OCI-LY7 (cell line): Measurements from ENCODE around the gene NCAPG. TPM values are rescaled to one million over a fixed set of nuclear protein-coding genes. Genes with fewer than 3 reads are reported as not detected.

Experiments used
- BruUV-seq: library from RNA; stranded (reverse); fragments of 400-500 nt; replicated peaks from 2 replicates; lab custom pipeline; 2021; lab: Mats Ljungman, UMichigan
- CTCF ChIA-PET: fragments of 300-600 bp; sonication (Branson Sonifier 250); formaldehyde crosslinking; loops from one replicate; lab custom pipeline; 2022; ENCODE audit warnings: antibody characterized with exemption; ENCODE audit not compliant: unreplicated experiment; lab: Charles Lee
- POLR2A ChIA-PET: fragments of 300-600 bp; sonication (Branson Sonifier 250); formaldehyde crosslinking; loops from one replicate; lab custom pipeline; 2022; ENCODE audit warnings: antibody characterized with exemption; lab: Charles Lee
- DNase-seq: peaks from one replicate; pipeline ENCODE4 v3.0.0-alpha.2; 2015; ENCODE audit warnings: low spot score
- H2AFZ ChIP-seq: fragments of 200-600 bp; sonication (generic), shearing (Covaris generic); 2 replicates; pipeline ENCODE4 v1.6.1; 2014; ENCODE audit warnings: mild to moderate bottlenecking, antibody characterized with exemption, low read length, moderate library complexity
- H3K27ac ChIP-seq: fragments of 200-600 bp; sonication (generic); 2 replicates; pipeline ENCODE4 v1.5.1; 2014; ENCODE audit warnings: mixed run types, low read depth, mild to moderate bottlenecking, moderate library complexity, low read length, inconsistent platforms; ENCODE audit not compliant: poor library complexity, severe bottlenecking
- H3K36me3 ChIP-seq: fragments of 200-600 bp; sonication (generic); 2 replicates; pipeline ENCODE4 v1.6.1; 2014; ENCODE audit warnings: mild to moderate bottlenecking, antibody characterized with exemption, low read length, moderate library complexity, mixed read lengths; ENCODE audit not compliant: insufficient read depth
- H3K4me1 ChIP-seq: fragments of 200-600 bp; sonication (generic); 2 replicates; pipeline ENCODE4 v1.5.1; 2014; ENCODE audit warnings: mild to moderate bottlenecking, low read length; ENCODE audit not compliant: insufficient read depth, poor library complexity, severe bottlenecking
- H3K4me2 ChIP-seq: fragments of 200-600 bp; sonication (generic); 2 replicates; pipeline ENCODE4 v1.6.1; 2014; ENCODE audit warnings: mild to moderate bottlenecking, low read length
- H3K4me3 ChIP-seq: fragments of 200-600 bp; sonication (generic); 2 replicates; pipeline ENCODE4 v1.5.1; 2014; ENCODE audit warnings: mild to moderate bottlenecking, low read depth, low read length; ENCODE audit not compliant: poor library complexity, severe bottlenecking
- H3K79me2 ChIP-seq: fragments of 200-600 bp; sonication (generic); 2 replicates; pipeline ENCODE4 v1.6.1; 2016; ENCODE audit warnings: low read depth, mild to moderate bottlenecking, low read length, moderate library complexity, mixed read lengths; ENCODE audit not compliant: insufficient read depth
- H3K9me2 ChIP-seq: fragments of 200-600 bp; sonication (generic); 2 replicates; pipeline ENCODE4 v1.6.1; 2016; ENCODE audit warnings: mild to moderate bottlenecking, low read length, mixed read lengths; ENCODE audit not compliant: insufficient read depth
- H3K9me3 ChIP-seq: fragments of 200-600 bp; sonication (generic); 2 replicates; pipeline ENCODE4 v1.6.1; 2014; ENCODE audit warnings: mild to moderate bottlenecking, mixed run types, low read length, mixed read lengths
- H4K20me1 ChIP-seq: fragments of 200-600 bp; sonication (generic); 2 replicates; pipeline ENCODE4 v1.6.1; 2014; ENCODE audit warnings: mild to moderate bottlenecking, antibody characterized with exemption, low read length, moderate library complexity, mixed read lengths; ENCODE audit not compliant: insufficient read depth
- CTCF ChIP-seq: fragments of 200-600 bp; sonication (generic); conservative IDR thresholded peaks from 2 replicates; pipeline ENCODE4 v1.5.1; 2014; ENCODE audit warnings: mild to moderate bottlenecking, antibody characterized with exemption, low read length, moderate library complexity, mixed read lengths
- EZH2phosphoT487 ChIP-seq: fragments of 200-600 bp; sonication (generic); IDR thresholded peaks from 2 replicates; pipeline ENCODE4 v1.6.1; 2018; ENCODE audit warnings: low read depth, borderline replicate concordance, mild to moderate bottlenecking, mixed run types, antibody characterized with exemption, low read length, moderate library complexity, mixed read lengths
- intact Hi-C: fragments of 100-400 bp; cut with micrococcal nuclease; formaldehyde crosslinking; loops from one replicate; pipeline ENCODE4 v1.10.0; 2022; ENCODE audit not compliant: unreplicated experiment
- total RNA-seq, 2 experiments: library from RNA; depleted of rRNA in 1 of 2; stranded (reverse); fragments of >200 nt in 1 of 2; shearing (Covaris generic) in 1 of 2; gene quantifications; 2 replicates each; pipeline ENCODE4 v1.2.3, GENCODE V29; 2014 to 2022

Gene NCAPG
- total RNA-seq, 2 experiments from 2014 or later = 57.5 to 95.4 TPM

- Histone ChIP-seq H2AFZ (no peak overlapping the region), H3K36me3 (peaks cover 8% of the 10 kb centered on the region; the same call in 1 of the 2 replicates), H3K4me1 (no peaks in the 10 kb centered on the region), H3K9me2 (no peaks in the 10 kb centered on the region), H3K4me2 (no peak overlapping the region), H3K79me2 (no peaks in the 10 kb centered on the region), H3K4me3 (no peak overlapping the region), H3K27ac (no peak overlapping the region), H4K20me1 (no peaks in the 10 kb centered on the region), H3K9me3 (no peaks in the 10 kb centered on the region)
- POLR2A ChIA-PET = interaction anchor here (0.9 to 1.0 kb wide), 2 partner anchors 24 to 25 kb away, joined by 3 to 4 read pairs; no protein-coding TSS in a partner anchor
- TF ChIP-seq CTCF = no peak
- no peak for TF ChIP-seq EZH2phosphoT487
- no TSS peak for BruUV-seq
- CTCF ChIA-PET = no interaction called here
- intact Hi-C loops = no loop called here
- DNase-seq = no peak
Observed at GRCh38 chr4:17877661-17878060, 66.9 kb downstream of the NCAPG start.

GRCh38 chr4:17884063-17884462, 73.3 kb downstream of the NCAPG start:
- Histone ChIP-seq H3K36me3 (peaks cover 9% of the 10 kb centered on the region; the same call in 1 of the 2 replicates), H3K27ac (no peak overlapping the region), H3K9me3 (no peaks in the 10 kb centered on the region), H3K4me1 (no peaks in the 10 kb centered on the region), H4K20me1 (no peaks in the 10 kb centered on the region), H3K9me2 (no peaks in the 10 kb centered on the region), H2AFZ (no peak overlapping the region), H3K4me3 (no peak overlapping the region), H3K4me2 (no peak overlapping the region), H3K79me2 (no peaks in the 10 kb centered on the region)
- no peak for DNase-seq
- POLR2A ChIA-PET = interaction anchor here (0.5 to 1.9 kb wide), 3 partner anchors 13 to 218 kb away, joined by 3 to 5 read pairs (median 3); no protein-coding TSS in a partner anchor
- CTCF ChIA-PET = no interaction called here
- intact Hi-C loops = no loop called here
- BruUV-seq = no TSS peak
- TF ChIP-seq CTCF = no peak
- TF ChIP-seq EZH2phosphoT487 = no peak

- no peaks in the 10 kb centered on the region for H3K9me3 ChIP-seq
- H3K27ac ChIP-seq = no peak overlapping the region
- POLR2A ChIA-PET = interaction anchor here (0.5 to 1.9 kb wide), 5 partner anchors 12 to 1248 kb away, joined by 3 to 6 read pairs (median 3); no protein-coding TSS in a partner anchor
- H3K79me2 ChIP-seq = no peaks in the 10 kb centered on the region
- no peak for DNase-seq
- no peak overlapping the region for H3K4me3 ChIP-seq
- no peak overlapping the region for H2AFZ ChIP-seq
- H3K9me2 ChIP-seq = no peaks in the 10 kb centered on the region
- no peak for TF ChIP-seq EZH2phosphoT487
- TF ChIP-seq CTCF = no peak
- CTCF ChIA-PET = no interaction called here
- intact Hi-C loops = no loop called here
- no TSS peak for BruUV-seq
- no peaks in the 10 kb centered on the region for H3K4me1 ChIP-seq
- no peaks in the 10 kb centered on the region for H4K20me1 ChIP-seq
- peaks cover 9% of the 10 kb centered on the region; the same call in 1 of the 2 replicates for H3K36me3 ChIP-seq
- H3K4me2 ChIP-seq = no peak overlapping the region
Observed at GRCh38 chr4:17884511-17884910, 73.7 kb downstream of the NCAPG start.
